Activated naive CD8-positive, alpha-beta T cell treated with anti-CD3 and anti-CD28 coated beads, Interleukin-2, amount 50 U/mL, for 24 hours (primary cell): ENCODE results near the gene PRKN.

Experiments
- ATAC-seq: fragments of 150-1000 bp; cut with Tn5 transposase; one replicate; pipeline ENCODE4 v1.10.0; 2021
- DNase-seq: peaks from one replicate; pipeline ENCODE4 v3.0.0; 2021
- H3K27ac Mint-ChIP-seq: one replicate; pipeline ENCODE4 v1.8.0; 2021; ENCODE audit warnings: mild to moderate bottlenecking, mixed read lengths
- H3K27me3 Mint-ChIP-seq: one replicate; pipeline ENCODE4 v1.8.0; 2021; ENCODE audit warnings: mixed read lengths
- H3K36me3 Mint-ChIP-seq: one replicate; pipeline ENCODE4 v1.8.0; 2021; ENCODE audit warnings: low read depth, mixed read lengths
- H3K4me1 Mint-ChIP-seq: one replicate; pipeline ENCODE4 v1.8.0; 2021; ENCODE audit warnings: mixed read lengths
- H3K4me3 Mint-ChIP-seq: one replicate; pipeline ENCODE4 v1.8.0; 2021; ENCODE audit warnings: mild to moderate bottlenecking, moderate library complexity, mixed read lengths
- H3K9me3 Mint-ChIP-seq: one replicate; pipeline ENCODE4 v1.8.0; 2021; ENCODE audit warnings: mixed read lengths

Gene PRKN

GRCh38 chr6:161548713-161549296 is 1178.8 kb downstream of the PRKN start:
- ATAC-seq (no peak), DNase-seq (no peak)
- no peaks in the 10 kb centered on the region for H3K9me3 Mint-ChIP-seq
- H3K36me3 Mint-ChIP-seq = peaks cover 2% of the 10 kb centered on the region
- no peaks in the 10 kb centered on the region for H3K27me3 Mint-ChIP-seq
- no peak overlapping the region for H3K27ac Mint-ChIP-seq
- no peak overlapping the region for H3K4me3 Mint-ChIP-seq
- peaks cover 1% of the 10 kb centered on the region for H3K4me1 Mint-ChIP-seq

- no peaks in the 10 kb centered on the region for H3K9me3 Mint-ChIP-seq
- no peaks in the 10 kb centered on the region for H3K27me3 Mint-ChIP-seq
- ATAC-seq = no peak
- no peak for DNase-seq
- H3K4me3 Mint-ChIP-seq = no peak overlapping the region
- H3K4me1 Mint-ChIP-seq = peaks cover 1% of the 10 kb centered on the region
- peaks cover 2% of the 10 kb centered on the region for H3K36me3 Mint-ChIP-seq
- H3K27ac Mint-ChIP-seq = no peak overlapping the region
These were observed 1179.9 kb downstream of the PRKN start for GRCh38 chr6:161547617-161548016.

- Mint-ChIP-seq H3K27ac (no peak overlapping the region), H3K27me3 (no peaks in the 10 kb centered on the region), H3K4me1 (peaks cover 1% of the 10 kb centered on the region), H3K9me3 (no peaks in the 10 kb centered on the region), H3K36me3 (no peaks in the 10 kb centered on the region), H3K4me3 (no peak overlapping the region)
- ATAC-seq (no peak), DNase-seq (no peak)
These were observed 1180.9 kb downstream of the PRKN start for GRCh38 chr6:161546632-161547031.

GRCh38 chr6:161545741-161546140 is 1181.8 kb downstream of the PRKN start:
- ATAC-seq (no peak), DNase-seq (no peak)
- H3K36me3 Mint-ChIP-seq = no peaks in the 10 kb centered on the region
- peaks cover 1% of the 10 kb centered on the region for H3K4me1 Mint-ChIP-seq
- no peak overlapping the region for H3K4me3 Mint-ChIP-seq
- H3K27me3 Mint-ChIP-seq = no peaks in the 10 kb centered on the region
- H3K27ac Mint-ChIP-seq = no peak overlapping the region
- H3K9me3 Mint-ChIP-seq = no peaks in the 10 kb centered on the region

GRCh38 chr6:161544801-161545480 is 1182.6 kb downstream of the PRKN start:
- ATAC-seq (no peak), DNase-seq (no peak)
- Mint-ChIP-seq H3K27ac (no peak overlapping the region), H3K27me3 (no peaks in the 10 kb centered on the region), H3K4me3 (no peak overlapping the region), H3K4me1 (peaks cover 1% of the 10 kb centered on the region), H3K9me3 (no peaks in the 10 kb centered on the region), H3K36me3 (no peaks in the 10 kb centered on the region)

- ATAC-seq = no peak
- H3K27ac Mint-ChIP-seq = no peak overlapping the region
- H3K4me3 Mint-ChIP-seq = no peak overlapping the region
These were observed 1183.8 kb downstream of the PRKN start for GRCh38 chr6:161543684-161544309.

GRCh38 chr6:161542346-161542980 is 1185.1 kb downstream of the PRKN start:
- Mint-ChIP-seq H3K36me3 (no peaks in the 10 kb centered on the region), H3K27ac (no peak overlapping the region), H3K9me3 (no peaks in the 10 kb centered on the region), H3K27me3 (no peaks in the 10 kb centered on the region), H3K4me3 (no peak overlapping the region), H3K4me1 (peaks cover 1% of the 10 kb centered on the region)
- ATAC-seq (no peak), DNase-seq (no peak)

More at GRCh38 chr6:161543684-161544309, 1183.8 kb downstream of the PRKN start:
- DNase-seq = no peak
- Mint-ChIP-seq H3K36me3 (no peaks in the 10 kb centered on the region), H3K27me3 (no peaks in the 10 kb centered on the region), H3K9me3 (no peaks in the 10 kb centered on the region), H3K4me1 (peaks cover 1% of the 10 kb centered on the region)

- ATAC-seq = no peak
These were observed 1187.0 kb downstream of the PRKN start for GRCh38 chr6:161540532-161540931.

GRCh38 chr6:161536224-161536630 is 1191.3 kb downstream of the PRKN start:
- Mint-ChIP-seq H3K4me1 (no peaks in the 10 kb centered on the region), H3K4me3 (no peak overlapping the region), H3K9me3 (no peaks in the 10 kb centered on the region), H3K27me3 (no peaks in the 10 kb centered on the region), H3K27ac (no peak overlapping the region), H3K36me3 (no peaks in the 10 kb centered on the region)
- DNase-seq (no peak), ATAC-seq (no peak)

More at GRCh38 chr6:161540532-161540931, 1187.0 kb downstream of the PRKN start:
- H3K4me3 Mint-ChIP-seq = no peak overlapping the region
- H3K27ac Mint-ChIP-seq = no peak overlapping the region
- no peak for DNase-seq
- H3K9me3 Mint-ChIP-seq = no peaks in the 10 kb centered on the region
- peaks cover 1% of the 10 kb centered on the region for H3K4me1 Mint-ChIP-seq
- no peaks in the 10 kb centered on the region for H3K27me3 Mint-ChIP-seq
- no peaks in the 10 kb centered on the region for H3K36me3 Mint-ChIP-seq

GRCh38 chr6:161534264-161534873 is 1193.2 kb downstream of the PRKN start:
- no peaks in the 10 kb centered on the region for H3K4me1 Mint-ChIP-seq
- peaks cover under 1% of the 10 kb centered on the region for H3K9me3 Mint-ChIP-seq
- H3K27ac Mint-ChIP-seq = no peak overlapping the region

GRCh38 chr6:161533266-161533665 is 1194.3 kb downstream of the PRKN start:
- Mint-ChIP-seq H3K36me3 (no peaks in the 10 kb centered on the region), H3K4me3 (no peak overlapping the region), H3K27me3 (no peaks in the 10 kb centered on the region), H3K9me3 (peaks cover 4% of the 10 kb centered on the region), H3K4me1 (no peaks in the 10 kb centered on the region), H3K27ac (no peak overlapping the region)
- DNase-seq = no peak
- ATAC-seq = no peak

More at GRCh38 chr6:161534264-161534873, 1193.2 kb downstream of the PRKN start:
- no peaks in the 10 kb centered on the region for H3K27me3 Mint-ChIP-seq
- DNase-seq = no peak
- no peak for ATAC-seq
- H3K4me3 Mint-ChIP-seq = no peak overlapping the region
- no peaks in the 10 kb centered on the region for H3K36me3 Mint-ChIP-seq

- Mint-ChIP-seq H3K4me3 (no peak overlapping the region), H3K4me1 (no peaks in the 10 kb centered on the region), H3K36me3 (no peaks in the 10 kb centered on the region), H3K27me3 (no peaks in the 10 kb centered on the region), H3K9me3 (peaks cover 4% of the 10 kb centered on the region), H3K27ac (no peak overlapping the region)
- DNase-seq (no peak), ATAC-seq (no peak)
These were observed 1195.0 kb downstream of the PRKN start for GRCh38 chr6:161532536-161532935.

- no peak for ATAC-seq
- H3K36me3 Mint-ChIP-seq = no peaks in the 10 kb centered on the region
- H3K27ac Mint-ChIP-seq = no peak overlapping the region
- H3K4me1 Mint-ChIP-seq = no peaks in the 10 kb centered on the region
- no peak for DNase-seq
- peaks cover 4% of the 10 kb centered on the region for H3K9me3 Mint-ChIP-seq
- H3K4me3 Mint-ChIP-seq = no peak overlapping the region
- H3K27me3 Mint-ChIP-seq = no peaks in the 10 kb centered on the region
These were observed 1200.8 kb downstream of the PRKN start for GRCh38 chr6:161526794-161527193.

- Mint-ChIP-seq H3K9me3 (no peaks in the 10 kb centered on the region), H3K4me1 (no peaks in the 10 kb centered on the region), H3K27me3 (no peaks in the 10 kb centered on the region), H3K4me3 (no peak overlapping the region), H3K27ac (no peak overlapping the region), H3K36me3 (no peaks in the 10 kb centered on the region)
- ATAC-seq (no peak), DNase-seq (no peak)
These were observed 1204.2 kb downstream of the PRKN start for GRCh38 chr6:161523362-161523761.
